HG02938 (cell line): ENCODE results near the gene PAX2.

Experiments used
- ATAC-seq: cut with Tn5 transposase; IDR thresholded peaks from one replicate; pipeline ENCODE4 v1.9.1; 2021; ENCODE audit warnings: mild to moderate bottlenecking, moderate library complexity; ENCODE audit not compliant: unreplicated experiment

PAX2 gene

GRCh38 chr10:100811752-100812750 lies 66.7 kb downstream of the PAX2 start:
- no peak for ATAC-seq

GRCh38 chr10:100812978-100813377 lies 67.6 kb downstream of the PAX2 start:
- no peak for ATAC-seq

GRCh38 chr10:100814751-100815474 lies 69.5 kb downstream of the PAX2 start:
- no peak for ATAC-seq

GRCh38 chr10:100816671-100817070 lies 71.3 kb downstream of the PAX2 start:
- no peak for ATAC-seq

- no peak for ATAC-seq
Observed at GRCh38 chr10:100817268-100817839, 72.0 kb downstream of the PAX2 start.

GRCh38 chr10:100819424-100819823 lies 74.0 kb downstream of the PAX2 start:
- ATAC-seq = no peak

- ATAC-seq = no peak
Observed at GRCh38 chr10:100823194-100823593, 77.8 kb downstream of the PAX2 start.

- ATAC-seq = no peak
Observed at GRCh38 chr10:100824886-100825285, 79.5 kb downstream of the PAX2 start.

GRCh38 chr10:100825325-100825875 lies 80.0 kb downstream of the PAX2 start:
- ATAC-seq = no peak

GRCh38 chr10:100826031-100826651 lies 80.8 kb downstream of the PAX2 start:
- no peak for ATAC-seq

GRCh38 chr10:100826661-100826982 lies 81.2 kb downstream of the PAX2 start:
- ATAC-seq = no peak

- ATAC-seq = no peak
Observed at GRCh38 chr10:100826983-100827818, 81.8 kb downstream of the PAX2 start.

- ATAC-seq = no peak
Observed at GRCh38 chr10:100827819-100828737, 82.7 kb downstream of the PAX2 start.

GRCh38 chr10:100828738-100829096 lies 83.3 kb downstream of the PAX2 start:
- no peak for ATAC-seq

- ATAC-seq = no peak
Observed at GRCh38 chr10:100829097-100829870, 83.9 kb downstream of the PAX2 start.

- no peak for ATAC-seq
Observed at GRCh38 chr10:100829933-100830727, 84.7 kb downstream of the PAX2 start.

- no peak for ATAC-seq
Observed at GRCh38 chr10:100830728-100831111, 85.3 kb downstream of the PAX2 start.

- ATAC-seq = no peak
Observed at GRCh38 chr10:100831742-100832141, 86.4 kb downstream of the PAX2 start.
